DND-41 (cell line): ENCODE results near the gene MYLK2.

Experiments
- ATAC-seq: fragments of 200-7000 bp; cut with Tn5 transposase; 3 replicates; pipeline ENCODE4 v1.9.1; 2021; ENCODE audit warnings: low read depth; ENCODE audit not compliant: insufficient read depth
- DNase-seq: peaks from one replicate; pipeline ENCODE4 v3.0.0-alpha.2; 2020
- H2AFZ ChIP-seq: 2 replicates; pipeline ENCODE4 v1.6.0; 2012; ENCODE audit warnings: low read depth, low read length
- H3K27ac ChIP-seq: 2 replicates; pipeline ENCODE4 v1.5.1; 2012; ENCODE audit warnings: low read length, inconsistent platforms
- H3K27me3 ChIP-seq: fragments of 200-600 bp; sonication (generic); 2 replicates; pipeline ENCODE4 v1.6.0; 2012; ENCODE audit warnings: low read length, mild to moderate bottlenecking, inconsistent platforms; ENCODE audit not compliant: insufficient read depth, poor library complexity
- H3K36me3 ChIP-seq: 2 replicates; pipeline ENCODE4 v1.5.1; 2012; ENCODE audit warnings: low read length, inconsistent platforms; ENCODE audit not compliant: insufficient read depth
- H3K4me1 ChIP-seq: 2 replicates; pipeline ENCODE4 v1.5.1; 2012; ENCODE audit warnings: mild to moderate bottlenecking, low read length; ENCODE audit not compliant: insufficient read depth
- H3K4me2 ChIP-seq: 2 replicates; pipeline ENCODE4 v1.6.0; 2012; ENCODE audit warnings: mild to moderate bottlenecking, moderate library complexity, low read length, inconsistent platforms; ENCODE audit not compliant: insufficient read depth
- H3K4me3 ChIP-seq, 2 experiments: fragments of 200-600 bp in 1 of 2; shearing (Covaris generic) in 1 of 2; 2 replicates each; pipeline ENCODE4 v1.5.1; 2012 to 2016; ENCODE audit warnings: inconsistent platforms in 2 of 2, low read length in 2 of 2, mild to moderate bottlenecking in 2 of 2, low read depth in 1 of 2, moderate library complexity in 1 of 2
- H3K79me2 ChIP-seq: 2 replicates; pipeline ENCODE4 v1.6.0; 2012; ENCODE audit warnings: low read length, inconsistent platforms; ENCODE audit not compliant: insufficient read depth
- H3K9ac ChIP-seq: 2 replicates; pipeline ENCODE4 v1.6.0; 2012; ENCODE audit warnings: low read depth, mild to moderate bottlenecking, inconsistent platforms, low read length, moderate library complexity
- H3K9me3 ChIP-seq: 2 replicates; pipeline ENCODE4 v1.5.1; 2012; ENCODE audit warnings: low read length, moderate library complexity, mild to moderate bottlenecking, inconsistent platforms; ENCODE audit not compliant: insufficient read depth, severe bottlenecking
- H4K20me1 ChIP-seq: 2 replicates; pipeline ENCODE4 v1.6.0; 2012; ENCODE audit warnings: low read length; ENCODE audit not compliant: insufficient read depth
- CTCF ChIP-seq: IDR thresholded peaks from 2 replicates; pipeline ENCODE4 v1.5.1; 2012; ENCODE audit warnings: borderline replicate concordance, low read length, moderate library complexity, mild to moderate bottlenecking; ENCODE audit not compliant: poor library complexity, severe bottlenecking; ENCODE audit errors: extremely low read depth
- EZH2 ChIP-seq: IDR thresholded peaks from 3 replicates; pipeline ENCODE4 v1.6.1; 2012; ENCODE audit warnings: borderline replicate concordance, low read depth, mild to moderate bottlenecking, moderate library complexity, low read length, inconsistent platforms; ENCODE audit not compliant: severe bottlenecking

The MYLK2 gene

GRCh38 chr20:31837896-31838397, 18.8 kb downstream of the MYLK2 start:
- TF ChIP-seq EZH2 (no peak), CTCF (no peak)
- Histone ChIP-seq H4K20me1 (peaks cover 9% of the 10 kb centered on the region; the same call in 1 of the 2 replicates), H3K27ac (no peak overlapping the region), H3K79me2 (no peaks in the 10 kb centered on the region), H2AFZ (no peak overlapping the region), H3K9ac (no peak overlapping the region), H3K9me3 (no peaks in the 10 kb centered on the region), H3K4me1 (peaks cover 6% of the 10 kb centered on the region; the same call in 1 of the 2 replicates), H3K27me3 (no peaks in the 10 kb centered on the region), H3K36me3 (no peaks in the 10 kb centered on the region), H3K4me3 (no peak overlapping the region), H3K4me2 (no peak overlapping the region)
- DNase-seq = no peak
- ATAC-seq = no peak

DNA sequence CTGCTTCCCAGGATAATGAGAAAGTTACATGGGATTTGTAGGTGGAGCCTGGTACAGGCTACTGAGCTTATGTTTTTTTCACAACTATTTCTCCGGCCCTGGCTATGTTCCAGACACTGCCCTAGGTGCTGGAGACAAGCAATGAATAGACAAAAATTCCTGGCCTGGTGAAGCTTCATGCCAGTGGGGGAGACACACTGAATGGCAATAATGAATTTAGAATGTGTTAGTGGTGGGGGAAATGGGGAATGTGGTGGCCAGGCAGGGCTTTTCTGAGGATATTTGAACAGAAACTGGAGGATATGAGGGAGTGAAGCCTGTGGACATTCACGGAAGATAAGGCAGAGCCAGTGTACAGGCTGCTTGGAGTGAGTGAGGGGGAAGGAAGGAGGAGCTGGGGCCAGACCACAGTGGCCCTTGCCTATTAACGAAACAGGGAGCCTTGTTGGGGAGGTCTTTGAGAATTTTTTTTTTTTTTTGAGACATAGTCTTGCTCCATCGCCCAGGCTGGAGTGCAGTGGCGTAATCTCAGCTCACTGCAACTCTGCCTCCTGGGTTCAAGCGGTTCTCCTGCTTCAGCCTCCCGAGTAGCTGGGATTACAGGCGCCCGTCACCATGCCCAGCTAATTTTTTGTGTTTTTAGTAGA, 19.6 kb downstream of the MYLK2 start:
- no peaks in the 10 kb centered on the region for H3K9me3 ChIP-seq
- ATAC-seq (no peak), DNase-seq (no peak)
- H3K9ac ChIP-seq = no peak overlapping the region
- H3K27ac ChIP-seq = no peak overlapping the region
- no peak overlapping the region for H3K4me2 ChIP-seq
- TF ChIP-seq EZH2 (no peak), CTCF (no peak)
- peaks cover 6% of the 10 kb centered on the region; the same call in 1 of the 2 replicates for H3K4me1 ChIP-seq
- H3K79me2 ChIP-seq = no peaks in the 10 kb centered on the region
- H3K4me3 ChIP-seq = no peak overlapping the region
- H3K27me3 ChIP-seq = no peaks in the 10 kb centered on the region
- H4K20me1 ChIP-seq = peaks cover 9% of the 10 kb centered on the region; the same call in 1 of the 2 replicates
- no peaks in the 10 kb centered on the region for H3K36me3 ChIP-seq
- H2AFZ ChIP-seq = no peak overlapping the region

GRCh38 chr20:31839782-31840487, 20.8 kb downstream of the MYLK2 start:
- Histone ChIP-seq H3K4me1 (peaks cover 6% of the 10 kb centered on the region; the same call in 1 of the 2 replicates), H4K20me1 (peaks cover 9% of the 10 kb centered on the region; the same call in 1 of the 2 replicates), H3K9ac (no peak overlapping the region), H3K36me3 (no peaks in the 10 kb centered on the region), H3K79me2 (no peaks in the 10 kb centered on the region), H2AFZ (no peak overlapping the region), H3K9me3 (no peaks in the 10 kb centered on the region), H3K27ac (no peak overlapping the region), H3K27me3 (no peaks in the 10 kb centered on the region), H3K4me3 (no peak overlapping the region), H3K4me2 (no peak overlapping the region)
- DNase-seq (no peak), ATAC-seq (no peak)
- TF ChIP-seq CTCF (no peak), EZH2 (no peak)
